Measurements from ENCODE around the gene SERPINF2.
"Not testable (repeated sequence)": the region's sequence is repeated elsewhere in the genome, so short reads cannot be mapped to it uniquely, and the experiment has no call there.

SERPINF2 gene

DNA sequence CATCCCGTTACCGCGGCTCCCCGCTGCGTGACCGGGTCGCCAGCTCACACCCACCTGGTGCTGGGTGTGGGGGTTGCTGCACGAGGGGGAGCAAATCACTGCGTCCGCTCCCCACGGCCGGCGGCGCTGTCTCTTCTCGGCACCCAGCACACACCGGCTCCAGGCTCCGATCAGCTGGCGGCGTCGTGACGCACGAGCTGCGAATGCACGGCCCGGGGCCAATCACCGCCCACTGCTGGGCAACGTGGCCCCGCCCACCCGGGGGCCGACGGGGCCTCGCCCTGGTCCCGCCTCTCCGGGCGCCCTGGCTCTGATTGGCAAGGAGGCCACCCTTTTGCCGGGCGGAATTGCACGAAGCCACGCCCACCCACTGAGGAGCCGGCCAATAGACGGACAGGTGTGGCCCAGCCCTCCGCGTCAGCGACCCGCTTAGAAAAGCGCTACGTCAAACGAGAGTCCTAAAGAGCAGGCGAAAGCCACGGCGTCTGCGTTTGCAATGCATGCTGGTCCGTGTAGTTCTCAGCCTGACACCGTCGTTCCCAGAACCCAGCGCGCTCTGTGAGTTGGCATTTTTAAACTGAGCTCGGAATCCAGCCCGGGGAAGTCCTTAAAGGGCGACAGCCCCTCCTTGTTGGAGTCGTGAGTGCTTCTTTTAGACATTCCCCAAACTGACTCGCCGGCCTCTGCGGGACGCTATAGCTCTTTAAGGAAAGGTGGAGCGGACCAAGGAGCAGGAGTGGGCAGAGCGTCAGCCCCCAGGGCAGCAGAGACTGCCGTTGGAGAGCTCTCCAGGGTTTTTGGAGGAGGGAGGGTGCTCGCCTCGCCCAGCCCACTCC is 26.4 kb upstream of the SERPINF2 start:
- DNase-seq (ENCODE audit: low read depth in 1 of 2, low spot score in 1 of 2) = peak; percentile 99 to 100

DNA sequence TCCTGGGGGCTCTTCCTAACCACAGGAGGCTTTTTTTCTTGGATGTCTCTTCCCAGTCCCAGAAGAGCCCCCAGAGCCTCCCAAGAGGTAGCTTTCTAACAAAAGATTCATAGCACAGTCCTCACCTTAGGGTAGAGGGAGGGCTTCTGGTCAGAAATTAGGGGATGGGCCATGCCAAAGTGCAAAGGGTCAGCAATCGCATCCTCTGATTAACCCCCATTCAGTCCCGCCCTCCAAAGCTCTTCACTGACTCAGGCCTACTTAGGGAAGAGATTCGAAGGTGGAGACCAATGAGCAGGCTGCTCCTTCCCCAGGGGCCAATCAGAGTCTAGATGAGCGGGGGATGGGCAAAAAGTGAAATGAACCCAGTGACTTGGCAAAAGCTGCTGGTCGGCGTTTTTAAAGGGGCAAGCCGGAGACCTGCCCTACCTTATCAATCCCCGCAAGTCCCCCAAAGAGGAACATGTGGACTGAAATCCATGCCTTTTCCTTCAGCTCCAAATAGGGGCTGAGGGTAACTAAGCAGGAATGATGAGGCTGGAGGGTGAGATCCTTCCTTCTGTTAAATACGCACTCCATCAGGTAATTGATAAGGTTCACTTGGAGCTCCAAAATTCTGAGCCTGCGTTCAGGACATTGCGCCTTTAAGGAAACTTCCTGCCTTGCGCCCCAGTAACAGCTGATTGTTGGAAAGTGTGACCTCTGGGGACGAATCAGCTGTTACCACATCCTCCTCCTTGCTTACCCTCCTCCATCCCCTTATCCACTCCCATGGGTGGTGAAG is 25.6 kb upstream of the SERPINF2 start:
- DNase-seq (ENCODE audit: low read depth in 1 of 2, low spot score in 1 of 2) = peak; percentile 57 to 90

DNA sequence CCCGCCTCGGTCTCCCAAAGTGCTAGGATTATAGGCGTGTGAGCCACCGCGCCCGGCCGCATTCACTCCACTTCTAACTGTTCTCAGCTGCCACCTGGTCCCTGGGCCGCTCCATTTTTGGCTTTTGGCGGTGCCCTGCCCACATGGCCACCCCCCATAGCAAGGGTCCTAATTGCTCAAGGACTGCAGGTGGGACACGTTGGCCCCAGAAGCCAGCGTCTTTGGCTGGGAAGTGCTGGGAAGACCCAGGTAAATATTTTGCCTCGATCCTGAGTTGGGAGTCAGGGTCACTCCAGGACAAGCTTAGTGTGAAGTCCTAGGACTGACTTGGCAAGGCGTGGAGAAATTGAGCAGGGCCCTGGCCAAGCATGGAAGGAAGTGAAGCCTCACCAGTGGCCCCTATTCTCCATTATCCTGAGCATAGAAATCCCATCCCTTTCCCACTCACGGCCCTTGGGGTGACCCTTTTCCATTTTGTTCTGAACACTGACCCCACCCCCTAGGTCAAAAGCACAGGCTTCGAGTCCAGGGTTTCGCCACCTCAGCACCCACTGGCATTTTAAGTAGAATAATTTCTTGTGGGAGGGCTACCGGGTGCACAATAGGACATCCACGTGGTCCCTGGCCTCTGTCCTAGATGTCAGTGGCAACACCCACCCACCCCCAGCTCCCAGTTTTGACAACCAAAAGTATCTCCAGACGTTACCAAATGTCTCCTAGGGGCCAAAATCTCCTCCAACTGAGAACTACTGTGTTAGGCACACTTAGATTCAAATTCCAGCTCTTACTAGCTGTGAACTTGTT is 24.1 kb upstream of the SERPINF2 start:
- DNase-seq (ENCODE audit: low read depth in 1 of 2, low spot score in 1 of 2) = no peak

DNA sequence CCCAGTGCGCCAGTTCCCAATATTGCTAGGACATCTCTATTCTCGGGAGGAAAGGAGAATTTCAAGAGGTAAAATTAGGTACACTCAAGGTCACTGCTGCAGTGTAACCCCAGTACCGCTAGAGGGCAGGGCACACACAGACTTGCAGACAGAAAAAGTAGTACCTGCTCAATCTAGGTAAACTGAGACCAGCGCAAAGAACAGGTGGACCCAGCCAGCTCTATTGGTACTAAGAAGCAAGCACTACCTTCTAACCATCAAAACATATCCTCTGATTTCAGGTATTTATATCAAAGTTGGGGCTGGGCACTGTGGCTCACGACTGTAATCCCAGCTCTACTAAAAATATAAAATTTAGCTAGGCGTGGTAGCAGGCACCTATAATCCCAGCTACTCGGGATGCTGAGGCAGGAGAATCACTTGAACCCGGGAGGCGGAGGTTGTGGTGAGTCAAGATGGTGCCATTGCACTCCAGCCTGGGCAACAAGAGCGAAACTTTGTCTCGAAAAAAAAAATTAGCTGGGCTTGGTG is 21.8 kb upstream of the SERPINF2 start:
- peak; percentile 42 to 59 for DNase-seq (ENCODE audit: low read depth in 1 of 2, low spot score in 1 of 2)

DNA sequence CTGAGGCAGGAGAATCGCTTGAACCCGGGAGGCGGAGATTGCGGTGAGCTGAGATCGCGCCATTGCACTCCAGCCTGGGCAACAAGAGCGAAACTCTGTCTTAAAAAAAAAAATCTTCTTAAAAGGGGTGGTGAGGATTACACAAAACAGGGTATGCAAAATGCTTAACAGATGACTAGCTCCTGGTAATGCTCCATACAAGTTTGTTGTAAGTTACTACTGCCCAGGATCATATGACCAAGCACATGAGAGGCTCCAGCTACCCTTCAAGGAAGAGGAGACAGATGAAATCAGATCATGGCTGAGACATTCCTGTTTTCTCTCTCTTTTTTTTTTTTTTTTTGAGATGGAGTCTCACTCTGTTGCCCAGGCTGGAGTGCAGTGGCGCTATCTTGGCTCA is 20.6 kb upstream of the SERPINF2 start:
- not testable (repeated sequence) for DNase-seq (ENCODE audit: low read depth in 1 of 2, low spot score in 1 of 2)

DNA sequence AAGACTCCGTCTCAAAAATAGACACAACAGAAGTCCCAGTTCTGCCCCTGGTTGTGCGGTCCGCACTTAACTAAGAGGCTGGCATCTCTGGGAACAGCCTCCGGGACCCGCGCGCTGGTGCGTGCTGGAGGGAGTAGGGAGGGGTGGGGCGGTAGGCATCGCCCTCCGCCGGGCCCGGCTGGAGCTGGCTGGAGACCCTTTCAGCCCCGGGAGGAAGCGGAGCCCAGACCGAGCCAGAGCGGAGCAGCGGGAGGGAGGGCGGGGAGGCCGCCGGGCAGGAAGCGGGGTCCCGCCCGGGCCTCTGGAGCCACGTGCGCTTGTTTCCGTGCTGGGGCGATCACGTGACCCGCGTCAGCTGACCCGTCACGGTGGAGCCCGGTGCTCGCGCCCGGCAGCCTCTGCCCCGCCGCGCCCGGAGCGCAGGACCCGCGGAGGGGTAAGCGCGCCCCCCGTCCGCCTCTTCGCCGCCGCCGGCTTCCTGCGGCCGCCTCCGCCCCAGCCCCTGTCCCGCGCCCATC is 18.3 kb upstream of the SERPINF2 start, which contains the start of gene WDR81:
Gene WDR81 (plus strand): TSS at position 354 of the 518 bp plus-strand sequence. CDS start 256 bp downstream, outside the sequence.
- DNase-seq (ENCODE audit: low read depth in 1 of 2, low spot score in 1 of 2) = peak; percentile 70 to 82

DNA sequence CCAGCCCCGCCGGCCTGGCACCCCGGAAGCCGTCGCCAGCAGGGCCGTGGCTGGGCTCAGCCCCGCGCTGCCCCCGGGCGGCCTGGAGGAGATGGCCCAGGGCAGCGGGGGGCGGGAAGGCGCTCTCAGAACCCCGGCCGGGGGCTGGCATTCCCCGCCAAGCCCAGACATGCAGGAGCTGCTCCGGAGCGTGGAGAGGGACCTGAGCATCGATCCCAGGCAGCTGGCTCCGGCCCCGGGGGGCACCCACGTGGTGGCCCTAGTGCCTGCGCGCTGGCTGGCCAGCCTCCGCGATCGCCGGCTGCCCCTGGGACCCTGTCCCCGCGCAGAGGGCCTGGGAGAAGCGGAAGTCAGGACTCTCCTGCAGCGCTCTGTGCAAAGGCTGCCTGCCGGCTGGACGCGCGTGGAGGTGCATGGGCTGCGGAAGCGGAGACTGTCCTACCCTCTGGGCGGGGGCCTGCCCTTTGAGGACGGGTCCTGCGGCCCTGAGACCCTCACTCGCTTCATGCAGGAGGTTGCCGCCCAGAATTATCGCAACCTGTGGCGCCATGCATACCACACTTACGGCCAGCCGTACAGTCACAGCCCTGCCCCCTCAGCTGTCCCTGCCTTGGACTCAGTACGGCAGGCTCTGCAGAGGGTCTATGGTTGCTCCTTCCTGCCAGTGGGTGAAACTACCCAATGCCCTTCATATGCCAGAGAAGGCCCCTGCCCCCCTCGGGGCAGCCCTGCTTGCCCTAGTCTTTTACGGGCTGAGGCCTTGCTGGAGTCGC is 17.6 kb upstream of the SERPINF2 start:
- DNase-seq (ENCODE audit: low read depth in 1 of 2, low spot score in 1 of 2) = no peak

DNA sequence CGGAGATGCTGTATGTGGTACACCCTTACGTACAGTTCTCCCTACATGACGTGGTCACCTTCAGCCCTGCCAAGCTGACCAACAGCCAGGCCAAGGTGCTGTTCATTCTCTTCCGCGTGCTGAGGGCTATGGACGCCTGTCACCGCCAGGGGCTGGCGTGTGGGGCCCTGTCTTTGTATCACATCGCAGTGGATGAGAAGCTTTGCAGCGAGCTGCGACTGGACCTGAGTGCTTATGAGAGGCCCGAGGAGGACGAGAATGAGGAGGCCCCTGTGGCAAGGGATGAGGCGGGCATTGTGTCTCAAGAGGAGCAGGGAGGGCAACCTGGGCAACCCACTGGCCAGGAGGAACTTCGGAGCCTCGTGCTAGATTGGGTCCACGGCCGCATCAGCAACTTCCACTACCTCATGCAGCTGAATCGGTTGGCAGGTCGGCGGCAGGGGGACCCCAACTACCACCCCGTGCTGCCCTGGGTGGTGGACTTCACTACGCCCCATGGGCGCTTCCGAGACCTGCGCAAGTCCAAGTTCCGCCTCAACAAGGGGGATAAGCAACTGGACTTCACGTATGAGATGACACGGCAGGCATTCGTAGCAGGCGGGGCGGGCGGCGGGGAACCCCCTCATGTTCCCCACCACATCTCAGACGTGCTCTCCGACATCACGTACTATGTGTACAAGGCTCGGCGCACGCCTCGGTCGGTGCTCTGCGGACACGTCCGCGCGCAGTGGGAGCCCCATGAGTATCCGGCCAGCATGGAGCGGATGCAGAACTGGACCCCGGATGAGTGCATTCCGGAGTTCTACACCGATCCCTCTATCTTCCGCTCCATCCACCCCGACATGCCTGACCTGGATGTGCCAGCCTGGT is 16.8 kb upstream of the SERPINF2 start:
- no peak for DNase-seq (ENCODE audit: low read depth in 1 of 2, low spot score in 1 of 2)

DNA sequence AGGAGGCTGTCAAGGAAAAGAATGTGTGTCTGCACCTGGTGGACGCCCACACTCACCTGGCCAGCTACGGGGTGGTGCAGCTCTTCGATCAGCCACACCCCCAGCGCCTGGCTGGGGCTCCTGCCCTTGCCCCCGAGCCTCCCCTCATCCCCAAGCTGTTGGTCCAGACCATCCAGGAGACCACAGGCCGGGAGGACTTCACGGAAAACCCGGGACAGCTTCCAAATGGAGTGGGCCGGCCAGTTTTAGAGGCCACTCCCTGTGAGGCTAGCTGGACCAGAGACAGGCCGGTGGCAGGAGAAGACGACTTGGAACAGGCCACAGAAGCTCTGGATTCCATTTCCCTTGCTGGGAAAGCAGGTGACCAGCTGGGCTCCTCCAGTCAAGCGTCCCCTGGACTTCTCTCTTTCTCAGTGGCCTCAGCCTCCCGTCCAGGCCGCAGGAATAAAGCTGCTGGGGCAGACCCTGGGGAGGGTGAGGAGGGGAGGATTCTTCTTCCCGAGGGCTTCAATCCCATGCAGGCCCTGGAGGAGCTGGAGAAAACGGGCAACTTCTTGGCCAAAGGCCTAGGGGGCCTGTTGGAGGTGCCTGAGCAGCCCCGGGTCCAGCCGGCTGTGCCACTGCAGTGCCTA is 15.9 kb upstream of the SERPINF2 start:
- DNase-seq (ENCODE audit: low read depth in 1 of 2, low spot score in 1 of 2) = no peak

DNA sequence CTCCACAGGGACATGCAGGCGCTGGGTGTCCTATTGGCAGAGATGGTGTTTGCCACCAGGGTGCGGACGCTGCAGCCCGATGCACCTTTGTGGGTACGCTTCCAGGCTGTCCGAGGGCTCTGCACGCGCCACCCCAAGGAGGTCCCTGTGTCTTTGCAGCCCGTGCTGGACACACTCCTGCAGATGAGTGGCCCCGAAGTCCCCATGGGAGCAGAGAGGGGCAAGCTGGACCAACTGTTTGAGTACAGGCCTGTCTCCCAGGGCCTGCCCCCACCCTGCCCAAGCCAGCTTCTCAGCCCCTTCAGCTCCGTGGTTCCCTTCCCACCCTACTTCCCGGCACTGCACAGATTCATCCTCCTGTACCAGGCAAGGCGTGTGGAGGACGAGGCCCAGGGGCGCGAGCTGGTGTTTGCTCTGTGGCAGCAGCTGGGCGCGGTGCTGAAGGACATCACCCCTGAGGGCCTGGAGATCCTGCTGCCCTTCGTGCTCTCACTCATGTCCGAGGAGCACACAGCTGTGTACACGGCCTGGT is 15.3 kb upstream of the SERPINF2 start:
- no peak for DNase-seq (ENCODE audit: low read depth in 1 of 2, low spot score in 1 of 2)

DNA sequence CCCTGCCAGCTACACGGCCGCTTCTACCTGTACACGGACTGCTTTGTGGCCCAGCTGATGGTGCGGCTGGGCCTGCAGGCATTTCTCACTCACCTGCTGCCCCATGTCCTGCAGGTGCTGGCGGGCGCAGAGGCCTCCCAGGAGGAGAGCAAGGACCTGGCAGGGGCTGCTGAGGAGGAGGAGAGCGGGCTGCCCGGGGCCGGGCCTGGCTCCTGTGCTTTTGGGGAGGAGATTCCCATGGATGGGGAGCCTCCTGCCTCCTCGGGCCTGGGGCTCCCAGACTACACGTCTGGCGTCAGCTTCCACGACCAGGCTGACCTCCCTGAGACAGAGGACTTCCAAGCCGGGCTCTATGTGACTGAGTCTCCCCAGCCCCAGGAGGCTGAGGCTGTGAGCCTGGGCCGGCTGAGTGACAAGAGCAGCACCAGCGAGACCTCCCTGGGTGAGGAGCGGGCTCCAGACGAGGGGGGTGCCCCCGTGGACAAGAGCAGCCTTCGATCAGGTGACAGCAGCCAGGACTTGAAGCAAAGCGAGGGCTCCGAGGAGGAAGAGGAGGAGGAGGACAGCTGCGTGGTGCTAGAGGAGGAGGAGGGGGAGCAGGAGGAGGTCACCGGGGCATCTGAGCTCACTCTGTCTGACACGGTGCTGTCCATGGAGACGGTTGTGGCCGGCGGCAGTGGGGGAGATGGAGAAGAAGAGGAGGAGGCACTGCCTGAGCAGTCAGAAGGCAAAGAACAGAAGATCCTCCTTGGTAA is 14.6 kb upstream of the SERPINF2 start:
- DNase-seq (ENCODE audit: low read depth in 1 of 2, low spot score in 1 of 2) = no peak

DNA sequence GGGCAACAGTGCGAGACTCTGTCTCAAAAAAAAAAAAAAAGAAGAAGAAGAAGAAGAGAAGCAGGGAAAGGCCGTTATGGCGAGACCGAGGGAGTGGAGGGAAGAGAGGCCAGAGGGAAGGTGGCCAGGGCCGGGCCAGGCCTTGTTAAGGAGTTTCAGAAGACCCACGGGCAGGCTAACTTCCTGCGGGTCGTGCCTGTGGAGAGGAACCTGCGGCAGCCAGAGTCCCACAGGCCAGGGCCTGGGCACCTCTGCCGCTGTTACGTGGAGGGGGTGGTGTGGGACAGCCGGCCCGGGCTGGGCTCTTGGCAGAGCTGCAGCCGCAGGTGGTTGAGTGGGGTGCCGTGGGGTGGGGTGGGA is 12.7 kb upstream of the SERPINF2 start:
- DNase-seq (ENCODE audit: low read depth in 1 of 2, low spot score in 1 of 2) = no peak

DNA sequence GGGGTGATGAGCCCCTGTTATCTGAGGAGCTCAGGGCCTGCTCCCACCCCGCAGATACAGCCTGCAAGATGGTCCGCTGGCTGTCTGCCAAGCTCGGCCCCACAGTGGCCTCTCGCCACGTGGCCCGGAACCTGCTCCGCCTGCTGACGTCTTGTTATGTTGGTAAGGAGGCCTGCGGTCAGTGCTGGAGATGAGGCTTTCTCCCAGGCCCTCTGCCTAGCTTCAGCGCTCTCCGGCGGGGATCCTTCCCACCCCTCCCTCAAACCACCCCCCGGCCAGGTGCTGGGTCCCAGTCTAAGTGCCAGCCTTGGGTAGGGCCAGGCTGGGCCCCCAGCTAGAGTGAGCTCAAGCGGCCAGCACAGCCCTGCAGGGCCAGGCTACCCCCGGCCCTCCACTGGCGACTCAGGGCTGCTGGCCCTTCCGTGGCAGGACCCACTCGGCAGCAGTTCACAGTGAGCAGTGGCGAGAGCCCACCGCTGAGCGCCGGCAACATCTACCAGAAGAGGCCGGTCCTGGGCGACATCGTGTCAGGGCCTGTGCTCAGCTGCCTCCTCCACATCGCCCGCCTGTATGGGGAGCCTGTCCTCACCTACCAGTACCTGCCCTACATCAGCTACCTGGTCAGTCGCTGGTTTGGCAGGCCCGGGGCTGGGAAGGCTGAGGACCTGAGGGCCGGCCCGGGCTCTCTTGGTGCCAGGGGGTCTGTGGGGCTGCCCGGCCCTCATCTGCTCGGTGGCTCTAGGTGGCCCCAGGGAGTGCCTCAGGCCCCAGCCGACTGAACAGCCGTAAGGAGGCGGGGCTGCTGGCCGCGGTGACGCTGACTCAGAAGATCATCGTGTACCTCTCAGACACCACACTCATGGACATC is 12.1 kb upstream of the SERPINF2 start:
- DNase-seq (ENCODE audit: low read depth in 1 of 2, low spot score in 1 of 2) = no peak

DNA sequence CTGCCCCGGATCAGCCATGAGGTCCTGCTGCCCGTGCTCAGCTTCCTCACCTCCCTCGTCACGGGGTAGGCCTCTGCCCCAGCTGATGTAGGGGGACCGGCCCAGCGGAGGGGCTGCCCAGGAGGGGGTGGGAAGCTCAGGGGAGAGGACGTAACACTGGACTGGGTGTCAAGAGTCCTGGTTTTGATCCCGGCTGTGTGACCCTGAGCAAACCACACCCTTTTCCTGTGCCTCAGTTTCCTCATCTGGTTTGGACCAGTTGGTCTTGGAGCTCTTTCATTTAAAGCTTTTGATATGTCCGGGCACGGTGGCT is 11.5 kb upstream of the SERPINF2 start:
- DNase-seq (ENCODE audit: low read depth in 1 of 2, low spot score in 1 of 2) = no peak

DNA sequence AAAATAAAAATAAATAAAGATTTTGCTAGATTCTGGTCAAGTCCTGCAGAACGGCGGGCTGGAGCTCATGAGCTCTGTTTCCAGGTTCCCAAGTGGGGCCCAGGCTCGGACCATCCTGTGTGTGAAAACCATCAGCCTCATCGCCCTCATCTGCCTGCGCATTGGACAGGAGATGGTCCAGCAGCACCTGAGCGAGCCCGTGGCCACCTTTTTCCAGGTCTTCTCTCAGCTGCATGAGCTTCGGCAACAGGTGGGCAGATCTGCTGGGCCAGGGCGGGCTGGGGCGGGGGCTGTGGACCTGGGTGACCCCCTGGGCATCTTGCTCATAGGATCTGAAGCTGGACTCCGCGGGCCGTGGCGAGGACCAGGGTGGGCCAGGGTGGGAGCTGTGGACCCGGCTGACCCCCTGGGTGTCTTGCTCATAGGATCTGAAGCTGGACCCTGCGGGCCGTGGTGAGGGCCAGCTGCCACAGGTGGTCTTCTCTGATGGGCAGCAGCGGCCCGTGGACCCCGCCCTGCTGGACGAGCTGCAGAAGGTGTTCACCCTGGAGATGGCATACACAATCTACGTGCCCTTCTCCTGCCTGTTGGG is 10.3 kb upstream of the SERPINF2 start:
- no peak for DNase-seq (ENCODE audit: low read depth in 1 of 2, low spot score in 1 of 2)

DNA sequence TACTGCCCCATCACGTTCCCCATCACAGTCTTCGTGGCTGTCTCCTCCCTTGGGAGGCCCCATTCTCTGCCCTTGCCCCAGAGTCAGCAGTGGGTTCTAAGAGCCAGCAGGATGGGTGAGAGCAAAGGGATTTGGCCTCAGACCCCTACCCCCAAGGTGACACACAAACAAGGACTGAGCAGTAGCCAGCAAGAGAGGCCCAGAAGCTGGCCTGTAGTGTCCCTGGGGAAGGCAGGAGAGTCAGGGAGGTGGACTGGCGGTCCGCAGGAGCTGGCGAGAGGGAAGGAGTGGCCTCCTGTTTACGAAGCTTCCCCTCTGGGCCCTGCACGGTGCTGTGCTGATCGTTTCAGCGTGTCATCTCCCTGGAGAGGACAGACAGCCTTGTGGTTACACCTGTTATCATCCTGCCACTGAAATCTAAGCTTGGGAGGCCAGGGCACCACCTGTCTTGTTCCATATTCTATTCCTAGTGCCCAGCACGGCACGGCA is 9.8 kb upstream of the SERPINF2 start:
- no peak for DNase-seq (ENCODE audit: low read depth in 1 of 2, low spot score in 1 of 2)

DNA sequence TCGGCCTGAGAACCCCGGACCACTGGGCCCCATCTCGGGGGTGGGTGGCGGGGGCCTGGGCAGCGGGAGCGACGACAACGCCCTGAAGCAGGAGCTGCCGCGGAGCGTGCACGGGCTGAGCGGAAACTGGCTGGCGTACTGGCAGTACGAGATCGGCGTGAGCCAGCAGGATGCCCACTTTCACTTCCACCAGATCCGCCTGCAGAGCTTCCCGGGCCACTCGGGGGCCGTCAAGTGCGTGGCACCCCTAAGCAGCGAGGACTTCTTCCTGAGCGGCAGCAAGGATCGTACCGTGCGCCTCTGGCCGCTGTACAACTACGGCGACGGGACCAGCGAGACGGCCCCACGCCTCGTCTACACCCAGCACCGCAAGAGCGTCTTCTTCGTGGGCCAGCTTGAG is 8.9 kb upstream of the SERPINF2 start:
- no peak for DNase-seq (ENCODE audit: low read depth in 1 of 2, low spot score in 1 of 2)

Data from activated CD4-positive, alpha-beta T cell treated with anti-CD3 and anti-CD28 coated beads, Interleukin-2, amount 50 U/mL, for 24 hours (primary cell).